Calu3 (cell line): ENCODE measurements around the gene M1AP. TPM values are rescaled to one million over a fixed set of nuclear protein-coding genes. Genes with fewer than 3 reads are reported as not detected.
"Not testable (repeated sequence)": the region's sequence is repeated elsewhere in the genome, so short reads cannot be mapped to it uniquely, and the experiment has no call there.

Experiments
- BruUV-seq: library from RNA; stranded (reverse); fragments of 400-500 nt; replicated peaks from 2 replicates; lab custom pipeline; 2021; lab: Mats Ljungman, UMichigan
- CTCF ChIA-PET: fragments of 300-600 bp; sonication (Branson Sonifier 250); formaldehyde crosslinking; loops from one replicate; lab custom pipeline; 2022; ENCODE audit warnings: antibody characterized with exemption; lab: Charles Lee
- DNase-seq: peaks from one replicate; pipeline ENCODE4 v3.0.0; 2022
- H3K27ac Mint-ChIP-seq: one replicate; pipeline ENCODE4 v1.8.0; 2022; ENCODE audit warnings: mixed read lengths; ENCODE audit not compliant: unreplicated experiment
- H3K27me3 Mint-ChIP-seq: one replicate; pipeline ENCODE4 v1.8.0; 2022; ENCODE audit warnings: mixed read lengths; ENCODE audit not compliant: unreplicated experiment
- H3K36me3 Mint-ChIP-seq: one replicate; pipeline ENCODE4 v1.8.0; 2022; ENCODE audit warnings: mild to moderate bottlenecking, moderate library complexity, mixed read lengths; ENCODE audit not compliant: insufficient read depth, unreplicated experiment
- H3K4me1 Mint-ChIP-seq: one replicate; pipeline ENCODE4 v1.8.0; 2022; ENCODE audit warnings: mild to moderate bottlenecking, low read depth, mixed read lengths; ENCODE audit not compliant: unreplicated experiment
- H3K4me3 Mint-ChIP-seq: one replicate; pipeline ENCODE4 v1.8.0; 2022; ENCODE audit warnings: mild to moderate bottlenecking, low read depth, moderate library complexity, mixed read lengths; ENCODE audit not compliant: unreplicated experiment
- H3K9me3 Mint-ChIP-seq: one replicate; pipeline ENCODE4 v1.8.0; 2022; ENCODE audit warnings: low read depth, mixed read lengths; ENCODE audit not compliant: unreplicated experiment
- CTCF ChIP-seq: fragments of 200-600 bp; IDR thresholded peaks from one replicate; pipeline ENCODE4 v1.8.0; 2022; ENCODE audit warnings: antibody characterized with exemption; ENCODE audit not compliant: unreplicated experiment
- intact Hi-C: fragments of 100-400 bp; cut with micrococcal nuclease; formaldehyde crosslinking; loops from one replicate; pipeline ENCODE4 v1.10.0; 2022; ENCODE audit not compliant: unreplicated experiment
- total RNA-seq: library from RNA; stranded (reverse); gene quantifications from 2 replicates; pipeline ENCODE4 v1.2.3, GENCODE V29; 2022

M1AP gene
- total RNA-seq, 1 experiment from 2014 or later: not detected

- BruUV-seq: no TSS peak
- Mint-ChIP-seq H3K27ac (no peak overlapping the region), H3K27me3 (peaks cover 61% of the 10 kb centered on the region), H3K4me1 (no peaks in the 10 kb centered on the region), H3K9me3 (no peaks in the 10 kb centered on the region), H3K4me3 (no peak overlapping the region), H3K36me3 (no peaks in the 10 kb centered on the region)
- CTCF ChIA-PET: interaction anchor here (0.6 kb wide), 1 partner anchor 14 kb away, joined by 3 read pairs; no protein-coding TSS in a partner anchor
- DNase-seq: no peak
- intact Hi-C loops: no loop called here
- no peak for TF ChIP-seq CTCF
Observed at GRCh38 chr2:74562126-74562775, 85.9 kb downstream of the M1AP start.

GRCh38 chr2:74561022-74561421, 87.1 kb downstream of the M1AP start:
- H3K36me3 Mint-ChIP-seq, H3K4me3 Mint-ChIP-seq, CTCF ChIA-PET, H3K9me3 Mint-ChIP-seq, BruUV-seq, H3K27ac Mint-ChIP-seq, H3K4me1 Mint-ChIP-seq, intact Hi-C loops, DNase-seq: not testable (repeated sequence)
- H3K27me3 Mint-ChIP-seq: peaks cover 53% of the 10 kb centered on the region

- Mint-ChIP-seq H3K36me3 (peaks cover 5% of the 10 kb centered on the region), H3K27me3 (peaks cover 49% of the 10 kb centered on the region), H3K4me3 (no peak overlapping the region), H3K27ac (no peak overlapping the region), H3K4me1 (no peaks in the 10 kb centered on the region), H3K9me3 (no peaks in the 10 kb centered on the region)
- DNase-seq: no peak
- BruUV-seq: no TSS peak
- TF ChIP-seq CTCF: no peak
- intact Hi-C loops: no loop called here
- CTCF ChIA-PET: no interaction called here
Observed at GRCh38 chr2:74560591-74560990, 87.5 kb downstream of the M1AP start.

- no peak overlapping the region for H3K27ac Mint-ChIP-seq
- CTCF ChIA-PET: no interaction called here
- H3K27me3 Mint-ChIP-seq: peaks cover 44% of the 10 kb centered on the region
- H3K9me3 Mint-ChIP-seq: no peaks in the 10 kb centered on the region
- TF ChIP-seq CTCF: no peak
- H3K36me3 Mint-ChIP-seq: peaks cover 11% of the 10 kb centered on the region
- H3K4me1 Mint-ChIP-seq: no peaks in the 10 kb centered on the region
- intact Hi-C loops: no loop called here
- no TSS peak for BruUV-seq
- no peak overlapping the region for H3K4me3 Mint-ChIP-seq
- DNase-seq: no peak
Observed at GRCh38 chr2:74559912-74560311, 88.2 kb downstream of the M1AP start.
